D721Med (cell line): ENCODE measurements around the gene GABRB1.

Experiments
- DNase-seq: peaks from one replicate; pipeline ENCODE4 v3.0.0; 2011; ENCODE audit warnings: low spot score; ENCODE audit not compliant: insufficient read length
- FAIRE-seq: peaks from 2 replicates; lab custom pipeline; 2011; peaks lifted over from hg19 to GRCh38; lab: Jason Lieb, UNC
- TF ChIP-seq, protein P1 (sequence below): IDR thresholded peaks from 2 replicates; pipeline ENCODE4 v1.5.1; 2012; ENCODE audit warnings: mild to moderate bottlenecking, control low read depth; ENCODE audit not compliant: insufficient read depth; ENCODE audit errors: missing control alignments

GABRB1 gene

DNA sequence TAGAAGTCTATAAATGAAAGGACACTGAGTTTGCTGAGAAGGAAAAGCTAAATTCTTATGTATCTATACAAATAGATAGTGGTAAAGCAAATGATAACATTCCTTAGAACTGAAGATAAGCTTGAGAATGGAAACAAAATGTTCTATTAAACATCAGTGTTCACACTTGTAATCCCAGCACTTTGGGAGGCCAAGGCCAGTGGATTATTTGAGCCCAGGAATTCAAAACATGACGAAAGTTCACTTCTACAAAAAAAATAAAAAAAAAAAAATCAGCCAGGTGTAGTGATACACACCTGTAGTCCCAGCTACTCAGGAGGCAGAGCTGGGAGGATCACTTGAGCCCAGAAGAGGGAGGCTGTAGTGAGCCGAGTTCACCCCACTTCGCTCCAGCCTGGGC is 232.4 kb downstream of the GABRB1 start:
- DNase-seq (no peak), FAIRE-seq (no peak)
- TF ChIP-seq, protein P1, sequence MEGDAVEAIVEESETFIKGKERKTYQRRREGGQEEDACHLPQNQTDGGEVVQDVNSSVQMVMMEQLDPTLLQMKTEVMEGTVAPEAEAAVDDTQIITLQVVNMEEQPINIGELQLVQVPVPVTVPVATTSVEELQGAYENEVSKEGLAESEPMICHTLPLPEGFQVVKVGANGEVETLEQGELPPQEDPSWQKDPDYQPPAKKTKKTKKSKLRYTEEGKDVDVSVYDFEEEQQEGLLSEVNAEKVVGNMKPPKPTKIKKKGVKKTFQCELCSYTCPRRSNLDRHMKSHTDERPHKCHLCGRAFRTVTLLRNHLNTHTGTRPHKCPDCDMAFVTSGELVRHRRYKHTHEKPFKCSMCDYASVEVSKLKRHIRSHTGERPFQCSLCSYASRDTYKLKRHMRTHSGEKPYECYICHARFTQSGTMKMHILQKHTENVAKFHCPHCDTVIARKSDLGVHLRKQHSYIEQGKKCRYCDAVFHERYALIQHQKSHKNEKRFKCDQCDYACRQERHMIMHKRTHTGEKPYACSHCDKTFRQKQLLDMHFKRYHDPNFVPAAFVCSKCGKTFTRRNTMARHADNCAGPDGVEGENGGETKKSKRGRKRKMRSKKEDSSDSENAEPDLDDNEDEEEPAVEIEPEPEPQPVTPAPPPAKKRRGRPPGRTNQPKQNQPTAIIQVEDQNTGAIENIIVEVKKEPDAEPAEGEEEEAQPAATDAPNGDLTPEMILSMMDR = no peak

DNA sequence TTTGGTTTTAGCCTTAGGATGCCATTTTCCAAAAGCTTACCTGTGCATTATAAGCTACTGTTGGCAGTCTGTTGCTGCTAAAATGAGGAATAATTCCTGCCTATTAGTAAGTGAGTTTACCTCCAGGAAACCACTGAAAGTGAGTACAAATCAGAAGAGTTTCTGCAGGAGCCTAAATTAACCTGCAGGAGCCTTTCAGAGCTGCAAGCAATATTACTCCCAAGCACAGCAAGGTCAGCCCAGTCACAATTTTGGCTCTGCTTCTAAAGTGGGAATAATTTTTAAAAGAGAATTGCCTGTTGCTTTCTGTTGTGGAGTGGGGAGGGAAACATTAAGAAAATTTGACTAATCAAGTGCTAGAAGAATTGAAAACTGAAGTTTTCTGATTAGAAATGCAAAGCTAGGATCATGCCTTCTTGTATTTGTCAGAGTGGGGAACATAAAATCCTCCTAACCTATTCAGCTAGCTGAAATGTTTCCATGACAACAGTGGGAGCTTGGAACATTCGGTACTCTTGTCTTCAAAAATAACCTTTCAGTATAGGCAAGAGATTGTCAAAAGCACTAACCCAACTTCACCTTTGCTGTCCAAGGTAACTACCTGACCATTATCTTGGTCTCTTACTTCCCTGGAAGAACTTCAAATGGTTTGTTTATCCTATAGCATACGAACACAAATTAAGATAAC is 239.0 kb downstream of the GABRB1 start:
- FAIRE-seq (no peak), DNase-seq (no peak)
- TF ChIP-seq, protein P1 = no peak

DNA sequence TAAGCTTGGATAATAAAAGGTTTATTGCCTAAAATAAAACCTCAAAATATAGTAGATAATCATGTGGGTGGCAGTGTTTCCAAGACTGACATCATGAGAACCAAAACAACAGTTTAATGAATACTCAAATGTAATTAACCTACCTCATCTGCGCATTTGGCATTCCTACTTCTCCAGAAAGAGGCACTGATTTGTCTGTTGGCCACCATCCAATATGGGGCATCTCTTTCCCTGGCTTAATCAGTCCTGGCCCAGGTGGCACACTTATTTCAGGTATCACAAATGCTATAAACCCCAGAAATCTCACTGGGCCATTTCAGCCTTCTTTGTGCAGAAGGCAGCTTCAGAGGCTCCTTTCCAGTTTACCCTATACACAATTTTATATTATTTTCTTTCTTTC is 239.9 kb downstream of the GABRB1 start:
- TF ChIP-seq, protein P1 = no peak
- DNase-seq (no peak), FAIRE-seq (no peak)

DNA sequence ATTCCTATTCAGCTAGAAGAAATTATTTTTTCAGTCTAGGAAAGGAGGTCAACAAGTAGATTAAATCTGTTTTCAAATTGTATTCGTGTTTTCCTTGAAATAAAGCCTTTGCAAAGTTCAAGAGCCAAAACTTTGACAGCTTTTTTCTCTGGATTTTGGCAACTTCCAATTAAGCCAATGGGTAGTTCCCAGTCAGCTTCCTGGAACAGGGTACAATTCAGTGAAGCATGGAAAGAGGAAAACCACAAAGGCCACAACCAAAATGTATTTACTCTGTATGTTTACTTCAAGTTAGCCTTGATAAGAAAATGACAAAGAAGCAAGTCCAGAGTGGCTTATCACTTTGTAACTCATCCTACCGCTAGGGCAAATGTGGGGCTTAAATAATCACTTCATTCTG is 243.5 kb downstream of the GABRB1 start:
- FAIRE-seq (no peak), DNase-seq (no peak)
- TF ChIP-seq, protein P1 = no peak

DNA sequence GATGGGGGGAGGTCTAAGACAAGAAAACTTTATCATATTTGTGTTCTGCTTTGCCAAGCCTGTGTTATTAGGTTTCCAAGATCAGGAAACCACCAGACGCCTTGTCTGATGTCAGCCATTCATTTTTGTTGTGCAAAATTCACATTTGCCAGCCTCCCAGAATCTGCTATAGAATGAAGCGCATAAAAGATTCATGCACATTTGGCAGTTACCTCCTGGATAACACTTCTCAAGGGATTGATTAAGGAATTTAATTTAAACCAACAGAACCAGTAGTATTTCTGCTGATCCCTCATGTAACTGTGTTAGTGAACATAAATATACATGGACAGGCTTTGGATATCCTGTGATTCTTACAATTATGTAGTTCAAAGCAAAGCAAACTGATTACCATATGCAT is 244.2 kb downstream of the GABRB1 start:
- TF ChIP-seq, protein P1 = no peak
- DNase-seq = no peak
- FAIRE-seq = no peak

DNA sequence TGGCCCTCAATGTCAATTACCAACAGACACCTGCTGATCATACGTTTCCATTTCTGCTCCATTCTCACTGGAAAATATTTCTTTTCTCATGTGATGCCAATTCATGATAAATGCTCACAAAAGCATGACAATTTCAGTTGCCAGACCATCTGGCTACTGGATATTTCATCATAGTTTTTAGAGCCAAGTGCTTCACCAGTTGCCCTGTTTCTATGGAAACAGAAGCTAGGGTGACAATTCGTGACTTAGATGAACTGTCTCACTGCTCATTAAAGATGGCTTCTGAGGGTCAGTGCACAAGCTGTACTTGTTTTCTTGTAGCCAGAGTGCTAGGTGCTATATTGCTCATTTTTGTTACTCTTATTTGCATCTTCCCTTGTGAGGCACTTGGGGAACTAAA is 247.3 kb downstream of the GABRB1 start:
- TF ChIP-seq, protein P1 = no peak
- DNase-seq (no peak), FAIRE-seq (no peak)

DNA sequence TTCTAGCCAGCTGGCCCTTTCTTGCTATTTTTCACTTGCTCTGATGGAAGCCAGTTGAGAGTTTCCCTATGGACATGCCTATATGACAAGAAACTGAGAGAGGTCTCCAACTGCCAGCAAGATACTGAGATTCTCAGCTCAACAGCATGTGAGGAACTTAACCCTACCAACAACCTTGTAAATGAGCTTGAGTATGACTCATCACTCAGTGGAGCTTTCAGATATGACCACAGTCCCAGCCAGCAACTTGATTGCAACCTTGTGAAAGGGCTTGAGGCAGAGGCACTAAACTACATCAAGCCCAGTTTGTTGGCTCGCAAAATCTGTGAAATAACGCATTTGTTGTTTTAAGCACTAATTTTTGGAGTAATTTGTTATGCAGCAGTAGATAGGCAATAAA is 256.4 kb downstream of the GABRB1 start:
- TF ChIP-seq, protein P1 = no peak
- DNase-seq (no peak), FAIRE-seq (no peak)
